Common myeloid progenitor, CD34-positive (primary cell): ENCODE measurements around the gene NDUFA13.

ENCODE experiments used
- CTCF ChIA-PET: fragments of 350-600 bp; sonication (Branson Sonifier 250); formaldehyde crosslinking; loops from one replicate; lab custom pipeline; 2021; ENCODE audit warnings: antibody characterized with exemption; lab: Charles Lee
- POLR2A ChIA-PET: fragments of 350-600 bp; sonication (Branson Sonifier 250); formaldehyde crosslinking; loops from one replicate; lab custom pipeline; 2021; ENCODE audit warnings: antibody characterized with exemption; lab: Charles Lee
- DNase-seq, 3 donors: peaks; one replicate each; pipeline versions ENCODE4 v3.0.0 to v3.0.0-alpha.2; 2013
- H3K27ac ChIP-seq, 2 experiments: 1 replicate in 1 of 2; 2 replicates in 1 of 2; pipeline ENCODE4 v1.7.0; 2013; ENCODE audit warnings: inconsistent platforms in 2 of 2, low read length in 2 of 2, mild to moderate bottlenecking in 2 of 2, low read depth in 1 of 2, moderate library complexity in 1 of 2; ENCODE audit not compliant: severe bottlenecking in 2 of 2, insufficient read depth in 1 of 2, poor library complexity in 1 of 2
- H3K27me3 ChIP-seq, 5 experiments: replicated peaks in 2 of 5; 1 replicate in 3 of 5; 2 replicates in 2 of 5; pipeline versions ENCODE4 v1.6.1 to v1.7.0; 2013; ENCODE audit warnings: low read length in 4 of 5, mild to moderate bottlenecking in 2 of 5, moderate library complexity in 2 of 5, inconsistent platforms in 1 of 5; ENCODE audit not compliant: insufficient read depth in 5 of 5, control insufficient read depth in 4 of 5
- H3K36me3 ChIP-seq, 4 experiments: 1 replicate in 2 of 4; 2 replicates in 2 of 4; pipeline versions ENCODE4 v1.6.1 to v1.7.0; 2013; ENCODE audit warnings: low read length in 3 of 4, control low read depth in 1 of 4, mild to moderate bottlenecking in 1 of 4; ENCODE audit not compliant: control insufficient read depth in 4 of 4, insufficient read depth in 4 of 4
- H3K4me1 ChIP-seq, 4 experiments: 1 replicate in 3 of 4; 2 replicates in 1 of 4; pipeline versions ENCODE4 v1.6.1 to v1.7.1; 2013; ENCODE audit warnings: low read length in 3 of 4, mild to moderate bottlenecking in 3 of 4, control low read depth in 1 of 4, inconsistent platforms in 1 of 4, moderate library complexity in 1 of 4; ENCODE audit not compliant: control insufficient read depth in 4 of 4, insufficient read depth in 4 of 4; ENCODE audit errors: control extremely low read depth in 1 of 4
- H3K4me3 ChIP-seq, 7 experiments: 1 replicate in 4 of 7; 2 replicates in 3 of 7; pipeline versions ENCODE4 v1.5.1 to v1.7.0; 2013; ENCODE audit warnings: mild to moderate bottlenecking in 7 of 7, low read length in 6 of 7, moderate library complexity in 6 of 7, inconsistent platforms in 2 of 7, low read depth in 2 of 7, control low read depth in 1 of 7; ENCODE audit not compliant: insufficient read depth in 4 of 7, control insufficient read depth in 1 of 7; ENCODE audit errors: extremely low read depth in 1 of 7
- H3K9me3 ChIP-seq, 5 experiments: 1 replicate in 4 of 5; 2 replicates in 1 of 5; pipeline versions ENCODE4 v1.6.1 to v1.7.1; 2013; ENCODE audit warnings: low read length in 4 of 5, mild to moderate bottlenecking in 2 of 5, inconsistent platforms in 1 of 5, low read depth in 1 of 5, moderate library complexity in 1 of 5; ENCODE audit not compliant: control insufficient read depth in 4 of 5, insufficient read depth in 2 of 5; ENCODE audit errors: control extremely low read depth in 1 of 5
- WGBS: methylation state at CpG from one replicate; pipeline ENCODE4 v1.1.5; 2013; ENCODE audit not compliant: insufficient coverage; 5-methylcytosine and 5-hydroxymethylcytosine counted together

Gene NDUFA13

GRCh38 chr19:19561946-19562664 is 46.1 kb downstream of the NDUFA13 start:
- 96% methylated on average over 24 of the region's 26 CpGs for WGBS
- Histone ChIP-seq H3K27me3 (no peaks in the 10 kb centered on the region), H3K36me3 (no peaks in the 10 kb centered on the region), H3K4me3 (no peak overlapping the region), H3K27ac (no peak overlapping the region), H3K9me3 (no peaks in the 10 kb centered on the region), H3K4me1 (peaks cover 0 to 9% (median 8%) of the 10 kb centered on the region in 4 experiments)
- CTCF ChIA-PET = interaction anchor here (0.5 to 1.6 kb wide), 2 partner anchors 34 to 83 kb away, joined by 3 to 4 read pairs; no protein-coding TSS in a partner anchor
- POLR2A ChIA-PET = no interaction called here
- DNase-seq = no peak

GRCh38 chr19:19562665-19563347 is 46.8 kb downstream of the NDUFA13 start:
- H3K4me1 ChIP-seq = peaks cover 0 to 9% (median 8%) of the 10 kb centered on the region in 4 experiments
- no peaks in the 10 kb centered on the region for H3K27me3 ChIP-seq
- no peaks in the 10 kb centered on the region for H3K9me3 ChIP-seq
- WGBS = 94% methylated on average over 12 of the region's 17 CpGs
- H3K4me3 ChIP-seq = no peak overlapping the region
- ChIA-PET POLR2A (no interaction called here), CTCF (interaction anchor here (1.6 kb wide), 1 partner anchor 82 kb away, joined by 4 read pairs; no protein-coding TSS in a partner anchor)
- H3K36me3 ChIP-seq = no peaks in the 10 kb centered on the region
- H3K27ac ChIP-seq = no peak overlapping the region
- DNase-seq = peak in 1 of 3 donors; percentile 11

- ChIA-PET POLR2A (no interaction called here), CTCF (interaction anchor here (1.6 kb wide), 1 partner anchor 81 kb away, joined by 4 read pairs; no protein-coding TSS in a partner anchor)
- DNase-seq = no peak
- Histone ChIP-seq H3K27me3 (no peaks in the 10 kb centered on the region), H3K27ac (no peak overlapping the region), H3K36me3 (no peaks in the 10 kb centered on the region), H3K4me1 (peaks cover 0 to 9% (median 8%) of the 10 kb centered on the region in 4 experiments), H3K9me3 (no peaks in the 10 kb centered on the region), H3K4me3 (no peak overlapping the region)
- WGBS = 98% methylated on average over 14 of the region's 17 CpGs
These were observed 47.4 kb downstream of the NDUFA13 start for GRCh38 chr19:19563348-19563848.

GRCh38 chr19:19566306-19566705 is 50.3 kb downstream of the NDUFA13 start:
- DNase-seq = no peak
- no peak overlapping the region for H3K4me3 ChIP-seq
- ChIA-PET POLR2A (no interaction called here), CTCF (interaction anchor here (1.4 kb wide), 1 partner anchor 31 kb away, joined by 3 read pairs; no protein-coding TSS in a partner anchor)
- WGBS = 93% methylated on average over 4 of the region's 7 CpGs
- no peaks in the 10 kb centered on the region for H3K4me1 ChIP-seq
- no peaks in the 10 kb centered on the region for H3K27me3 ChIP-seq
- H3K27ac ChIP-seq = no peak overlapping the region
- peaks cover 0 to 2% (median 0%) of the 10 kb centered on the region in 4 experiments for H3K36me3 ChIP-seq
- H3K9me3 ChIP-seq = no peaks in the 10 kb centered on the region

GRCh38 chr19:19567391-19567790 is 51.4 kb downstream of the NDUFA13 start:
- WGBS = 95% methylated on average over 3 of the region's 3 CpGs
- no peaks in the 10 kb centered on the region for H3K4me1 ChIP-seq

GRCh38 chr19:19568802-19569756 is 53.1 kb downstream of the NDUFA13 start:
- CTCF ChIA-PET = interaction anchor here (0.6 to 1.3 kb wide), 2 partner anchors 12 to 39 kb away, joined by 3 read pairs; no protein-coding TSS in a partner anchor
- H3K4me3 ChIP-seq = no peak overlapping the region

More at GRCh38 chr19:19567391-19567790, 51.4 kb downstream of the NDUFA13 start:
- POLR2A ChIA-PET = no interaction called here
- peaks cover 0 to 2% (median 0%) of the 10 kb centered on the region in 4 experiments for H3K36me3 ChIP-seq
- H3K27ac ChIP-seq = no peak overlapping the region
- no peaks in the 10 kb centered on the region for H3K27me3 ChIP-seq
- no peaks in the 10 kb centered on the region for H3K9me3 ChIP-seq
- CTCF ChIA-PET = interaction anchor here (1.0 kb wide), 1 partner anchor 26 kb away, joined by 3 read pairs; no protein-coding TSS in a partner anchor
- DNase-seq = no peak
- H3K4me3 ChIP-seq = no peak overlapping the region

More at GRCh38 chr19:19568802-19569756, 53.1 kb downstream of the NDUFA13 start:
- WGBS = 98% methylated on average over 24 of the region's 25 CpGs
- no peaks in the 10 kb centered on the region for H3K27me3 ChIP-seq
- no peaks in the 10 kb centered on the region for H3K4me1 ChIP-seq
- POLR2A ChIA-PET = no interaction called here
- no peak for DNase-seq
- H3K36me3 ChIP-seq = peaks cover 0 to 2% (median 0%) of the 10 kb centered on the region in 4 experiments
- H3K9me3 ChIP-seq = no peaks in the 10 kb centered on the region
- H3K27ac ChIP-seq = no peak overlapping the region
